Bronchial epithelial cell (primary cell): Measurements from ENCODE around the gene ATG2A. TPM values are rescaled to one million over a fixed set of nuclear protein-coding genes. Genes with fewer than 3 reads are reported as not detected.

Experiments used
- DNase-seq: peaks from one replicate; pipeline ENCODE4 v3.0.0-alpha.2; 2010; ENCODE audit warnings: low read depth
- FAIRE-seq: peaks from 2 replicates; lab custom pipeline; 2011; peaks lifted over from hg19 to GRCh38; lab: Jason Lieb, UNC
- H3K27me3 ChIP-seq: 2 replicates; pipeline ENCODE4 v1.5.1; 2011; ENCODE audit warnings: low read length; ENCODE audit not compliant: control insufficient read depth, insufficient read depth
- H3K36me3 ChIP-seq: 2 replicates; pipeline ENCODE4 v1.5.1; 2011; ENCODE audit warnings: low read length; ENCODE audit not compliant: control insufficient read depth, insufficient read depth
- H3K4me3 ChIP-seq: 2 replicates; pipeline ENCODE4 v1.5.1; 2011; ENCODE audit warnings: mild to moderate bottlenecking, low read depth, low read length, control low read depth
- total RNA-seq: library from RNA; depleted of rRNA; stranded (reverse); fragments of >200 nt; gene quantifications from 2 replicates; pipeline ENCODE4 v1.2.1, GENCODE V29; 2014
- TF ChIP-seq, protein P1 (sequence below): IDR thresholded peaks from 2 replicates; pipeline ENCODE4 v1.5.1; 2011; ENCODE audit warnings: mild to moderate bottlenecking, moderate library complexity, low read length, control low read depth, inconsistent platforms; ENCODE audit not compliant: insufficient read depth, severe bottlenecking

ATG2A gene
- total RNA-seq, 1 donor from 2014 or later = 6.1 TPM

- DNase-seq (no peak), FAIRE-seq (no peak)
- peaks cover 4% of the 10 kb centered on the region for H3K36me3 ChIP-seq
- TF ChIP-seq, protein P1, sequence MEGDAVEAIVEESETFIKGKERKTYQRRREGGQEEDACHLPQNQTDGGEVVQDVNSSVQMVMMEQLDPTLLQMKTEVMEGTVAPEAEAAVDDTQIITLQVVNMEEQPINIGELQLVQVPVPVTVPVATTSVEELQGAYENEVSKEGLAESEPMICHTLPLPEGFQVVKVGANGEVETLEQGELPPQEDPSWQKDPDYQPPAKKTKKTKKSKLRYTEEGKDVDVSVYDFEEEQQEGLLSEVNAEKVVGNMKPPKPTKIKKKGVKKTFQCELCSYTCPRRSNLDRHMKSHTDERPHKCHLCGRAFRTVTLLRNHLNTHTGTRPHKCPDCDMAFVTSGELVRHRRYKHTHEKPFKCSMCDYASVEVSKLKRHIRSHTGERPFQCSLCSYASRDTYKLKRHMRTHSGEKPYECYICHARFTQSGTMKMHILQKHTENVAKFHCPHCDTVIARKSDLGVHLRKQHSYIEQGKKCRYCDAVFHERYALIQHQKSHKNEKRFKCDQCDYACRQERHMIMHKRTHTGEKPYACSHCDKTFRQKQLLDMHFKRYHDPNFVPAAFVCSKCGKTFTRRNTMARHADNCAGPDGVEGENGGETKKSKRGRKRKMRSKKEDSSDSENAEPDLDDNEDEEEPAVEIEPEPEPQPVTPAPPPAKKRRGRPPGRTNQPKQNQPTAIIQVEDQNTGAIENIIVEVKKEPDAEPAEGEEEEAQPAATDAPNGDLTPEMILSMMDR = no peak
- no peaks in the 10 kb centered on the region for H3K27me3 ChIP-seq
- no peak overlapping the region for H3K4me3 ChIP-seq
These were observed 24.6 kb downstream of the ATG2A start for GRCh38 chr11:64892411-64892831.

DNA sequence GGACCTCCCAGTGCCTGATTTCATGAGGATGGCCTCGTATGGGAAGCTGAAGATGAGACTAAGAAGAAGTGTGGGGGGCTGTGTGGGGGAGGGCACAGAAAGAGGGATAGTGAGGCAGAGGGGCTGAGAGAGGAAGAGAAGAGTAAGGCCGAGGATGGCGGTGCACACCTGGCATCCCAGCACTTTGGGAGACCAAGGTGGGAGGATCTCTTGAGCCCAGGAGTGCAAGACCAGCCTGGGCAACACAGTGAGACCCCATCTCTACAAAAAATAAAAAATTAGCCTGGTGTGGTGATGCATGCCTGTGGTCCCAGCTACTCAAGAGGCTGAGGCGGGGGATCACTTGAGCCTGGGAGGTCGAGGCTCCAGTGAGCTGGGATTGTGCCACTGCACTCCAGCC is 25.1 kb downstream of the ATG2A start:
- no peaks in the 10 kb centered on the region for H3K27me3 ChIP-seq
- FAIRE-seq = no peak
- no peak overlapping the region for H3K4me3 ChIP-seq
- H3K36me3 ChIP-seq = peaks cover 2% of the 10 kb centered on the region
- DNase-seq = no peak
- TF ChIP-seq, protein P1 = no peak

GRCh38 chr11:64891215-64891848 is 25.7 kb downstream of the ATG2A start:
- Histone ChIP-seq H3K27me3 (no peaks in the 10 kb centered on the region), H3K4me3 (no peak overlapping the region), H3K36me3 (peaks cover 2% of the 10 kb centered on the region)
- TF ChIP-seq, protein P1 = no peak
- DNase-seq (no peak), FAIRE-seq (no peak)

DNA sequence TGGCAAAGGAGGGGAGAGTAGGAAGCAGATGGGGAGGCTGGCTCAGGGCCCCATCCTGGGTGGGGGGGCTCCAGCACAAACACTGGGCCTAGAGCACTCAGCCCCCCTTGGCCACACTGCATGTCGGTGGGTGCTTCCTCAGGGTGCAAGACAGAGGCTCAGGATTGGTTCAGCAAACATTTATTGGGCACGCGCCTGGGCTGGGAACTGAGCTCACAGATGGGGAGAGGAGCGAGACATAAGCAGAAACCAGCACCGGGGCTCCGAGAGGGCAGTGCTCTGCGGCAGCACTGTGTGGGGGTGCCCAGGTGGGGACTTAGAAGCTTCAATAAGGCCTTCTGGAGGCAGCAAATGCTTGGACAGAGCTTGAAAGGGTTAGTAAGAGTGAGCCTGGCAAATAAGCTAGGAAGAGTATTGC is 26.5 kb downstream of the ATG2A start:
- no peak overlapping the region for H3K4me3 ChIP-seq
- TF ChIP-seq, protein P1 = no peak
- no peak for DNase-seq
- no peaks in the 10 kb centered on the region for H3K27me3 ChIP-seq
- peaks cover 2% of the 10 kb centered on the region for H3K36me3 ChIP-seq
- FAIRE-seq = no peak

GRCh38 chr11:64888729-64889511 is 28.1 kb downstream of the ATG2A start:
- no peak overlapping the region for H3K4me3 ChIP-seq
- TF ChIP-seq, protein P1 = no peak

DNA sequence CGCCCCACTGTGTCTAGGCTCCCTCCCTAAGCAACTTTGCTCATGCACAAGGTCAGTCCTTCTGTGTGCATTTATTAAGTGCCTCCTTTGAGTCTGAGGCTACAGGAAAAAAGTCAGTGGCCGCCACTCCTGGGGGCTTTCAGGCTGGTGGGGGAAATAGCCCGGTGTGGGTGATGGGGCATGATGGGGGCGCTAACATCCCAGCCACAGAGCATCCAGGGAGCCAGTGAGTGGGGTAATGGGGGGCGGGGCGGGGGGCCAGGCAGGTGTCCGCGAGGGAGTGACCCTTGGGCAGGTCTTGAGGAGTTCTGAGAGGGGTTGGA is 28.6 kb downstream of the ATG2A start:
- no peak for FAIRE-seq
- TF ChIP-seq, protein P1 = no peak
- no peak overlapping the region for H3K4me3 ChIP-seq
- H3K27me3 ChIP-seq = no peaks in the 10 kb centered on the region
- no peak for DNase-seq
- no peaks in the 10 kb centered on the region for H3K36me3 ChIP-seq

More at GRCh38 chr11:64888729-64889511, 28.1 kb downstream of the ATG2A start:
- no peaks in the 10 kb centered on the region for H3K27me3 ChIP-seq
- DNase-seq = no peak
- no peak for FAIRE-seq
- H3K36me3 ChIP-seq = no peaks in the 10 kb centered on the region
